HCT116 (cell line): ENCODE measurements around the gene IFITM5. TPM values are rescaled to one million over a fixed set of nuclear protein-coding genes. Genes with fewer than 3 reads are reported as not detected.

Experiments used
- ATAC-seq: fragments of 200-7000 bp; cut with Tn5 transposase; 2 replicates; pipeline ENCODE4 v1.9.1; 2020; ENCODE audit warnings: mild to moderate bottlenecking, moderate library complexity
- Bru-seq: library from RNA; stranded (reverse); fragments of 400-500 nt; gene quantifications from one replicate; lab custom pipeline; 2021; lab: Mats Ljungman, UMichigan
- BruChase-seq, 2 experiments: library from RNA; stranded (reverse); fragments of 400-500 nt; gene quantifications; one replicate each; lab custom pipeline; 2021; lab: Mats Ljungman, UMichigan
- BruUV-seq: library from RNA; stranded (reverse); fragments of 400-500 nt; replicated peaks from 2 replicates; lab custom pipeline; 2021; lab: Mats Ljungman, UMichigan
- CTCF ChIA-PET: fragments of 300-600 bp; sonication (Branson Sonifier 250); formaldehyde crosslinking; loops from one replicate; lab custom pipeline; 2021; ENCODE audit warnings: antibody characterized with exemption; lab: Charles Lee
- POLR2A ChIA-PET: fragments of 300-600, 350-600 bp; sonication (Branson Sonifier 250); formaldehyde crosslinking; loops from one replicate; lab custom pipeline; 2021; ENCODE audit warnings: antibody characterized with exemption; lab: Charles Lee
- RAD21 ChIA-PET, 2 experiments: fragments of 300-600 bp; sonication (Branson Sonifier 250); formaldehyde crosslinking; loops; one replicate each; lab custom pipeline; 2023; ENCODE audit warnings: low total read pairs in 2 of 2; ENCODE audit not compliant: uncharacterized antibody in 2 of 2, unreplicated experiment in 2 of 2, low non-redundant PET in 1 of 2; lab: Charles Lee
- DNase-seq: peaks from one replicate; pipeline ENCODE4 v3.0.0-alpha.2; 2010; ENCODE audit warnings: low read depth, low spot score
- H2AFZ ChIP-seq: fragments of 200-600 bp; shearing (Covaris generic), sonication (generic); 2 replicates; pipeline ENCODE4 v1.6.1; 2017; ENCODE audit warnings: low read depth, mixed run types, mixed read lengths, antibody characterized with exemption, low read length; ENCODE audit not compliant: poor library complexity, severe bottlenecking
- H3K27ac ChIP-seq: 2 replicates; pipeline ENCODE4 v1.5.1; 2012; ENCODE audit warnings: low read depth, low read length
- H3K27me3 ChIP-seq: fragments of 200-600 bp; sonication (generic); 2 replicates; pipeline ENCODE4 v1.6.1; 2016; ENCODE audit warnings: mixed run types, low read length, mixed read lengths; ENCODE audit not compliant: insufficient read depth
- H3K36me3 ChIP-seq, 2 experiments: fragments of 200-500 bp in 1 of 2; fragments of 200-600 bp in 1 of 2; sonication (Bioruptor generic) in 1 of 2; sonication (generic) in 1 of 2; 2 replicates each; pipeline versions ENCODE4 v1.5.1 to v1.6.1; 2014 to 2016; ENCODE audit warnings: low read length in 2 of 2, inconsistent platforms in 1 of 2, mixed read lengths in 1 of 2, mixed run types in 1 of 2; ENCODE audit not compliant: insufficient read depth in 2 of 2, control insufficient read depth in 1 of 2
- H3K4me1 ChIP-seq, 2 experiments: fragments of 200-600 bp in 1 of 2; sonication (generic) in 1 of 2; 2 replicates each; pipeline versions ENCODE4 v1.5.1 to v1.6.1; 2012 to 2017; ENCODE audit warnings: low read length in 2 of 2, inconsistent platforms in 1 of 2, mild to moderate bottlenecking in 1 of 2, mixed read lengths in 1 of 2, mixed run types in 1 of 2, moderate library complexity in 1 of 2; ENCODE audit not compliant: insufficient read depth in 2 of 2, control insufficient read depth in 1 of 2
- H3K4me2 ChIP-seq: fragments of 200-600 bp; sonication (generic); 2 replicates; pipeline ENCODE4 v1.6.1; 2017; ENCODE audit warnings: mixed run types, low read length, mixed read lengths
- H3K4me3 ChIP-seq, 2 experiments: fragments of 200-600 bp in 1 of 2; sonication (generic) in 1 of 2; replicated peaks in 1 of 2; 2 replicates each; pipeline ENCODE4 v1.5.1; 2011 to 2016; ENCODE audit warnings: low read length in 2 of 2, control low read depth in 1 of 2, low read depth in 1 of 2, mild to moderate bottlenecking in 1 of 2, mixed read lengths in 1 of 2, mixed run types in 1 of 2
- H3K79me2 ChIP-seq: fragments of 200-600 bp; sonication (generic); 2 replicates; pipeline ENCODE4 v1.6.1; 2017; ENCODE audit warnings: mild to moderate bottlenecking, mixed run types, low read length, moderate library complexity, mixed read lengths; ENCODE audit not compliant: insufficient read depth
- H3K9ac ChIP-seq: fragments of 200-600 bp; sonication (generic); 2 replicates; pipeline ENCODE4 v1.6.1; 2016; ENCODE audit warnings: low read length, mixed read lengths
- H3K9me2 ChIP-seq: fragments of 200-600 bp; sonication (generic), shearing (Covaris generic); 2 replicates; pipeline ENCODE4 v1.6.1; 2017; ENCODE audit warnings: mixed run types, mild to moderate bottlenecking, moderate library complexity; ENCODE audit not compliant: insufficient read depth
- H3K9me3 ChIP-seq, 2 experiments: fragments of 200-500 bp in 1 of 2; fragments of 200-600 bp in 1 of 2; sonication (Bioruptor generic) in 1 of 2; sonication (generic) in 1 of 2; 2 replicates each; pipeline ENCODE4 v1.6.1; 2014 to 2017; ENCODE audit warnings: low read length in 2 of 2, mixed read lengths in 2 of 2, inconsistent platforms in 1 of 2, low read depth in 1 of 2, mild to moderate bottlenecking in 1 of 2, mixed run types in 1 of 2, moderate library complexity in 1 of 2; ENCODE audit not compliant: control insufficient read depth in 1 of 2, insufficient read depth in 1 of 2
- H4K20me1 ChIP-seq: fragments of 200-600 bp; sonication (generic), shearing (Covaris generic); 2 replicates; pipeline ENCODE4 v1.6.1; 2017; ENCODE audit warnings: mixed run types, mild to moderate bottlenecking, moderate library complexity; ENCODE audit not compliant: insufficient read depth
- CBX3 ChIP-seq: IDR thresholded peaks from 2 replicates; pipeline ENCODE4 v1.6.1; 2012; ENCODE audit warnings: low read depth
- EZH2 ChIP-seq: fragments of 200-600 bp; sonication (generic); IDR thresholded peaks from 2 replicates; pipeline ENCODE4 v1.6.1; 2017; ENCODE audit warnings: antibody characterized with exemption, mixed run types
- JUND ChIP-seq: IDR thresholded peaks from 2 replicates; pipeline ENCODE4 v1.6.1; 2012
- RAD21 ChIP-seq: IDR thresholded peaks from 2 replicates; pipeline ENCODE4 v1.6.1; 2012; ENCODE audit warnings: low read depth, mild to moderate bottlenecking
- SIN3A ChIP-seq: IDR thresholded peaks from 2 replicates; pipeline ENCODE4 v1.6.1; 2012; ENCODE audit warnings: low read depth
- SRF ChIP-seq: IDR thresholded peaks from 2 replicates; pipeline ENCODE4 v1.6.1; 2012; ENCODE audit warnings: low read depth
- ZFX ChIP-seq: fragments of 450-650 bp; IDR thresholded peaks from 2 replicates; pipeline ENCODE4 v1.6.1; 2017
- ZNF274 ChIP-seq: fragments of 200-500 bp; sonication (Bioruptor generic); IDR thresholded peaks from 2 replicates; pipeline ENCODE4 v1.6.1; 2014; ENCODE audit warnings: mild to moderate bottlenecking, low read depth, low read length, inconsistent platforms
- intact Hi-C: fragments of 100-400 bp; cut with micrococcal nuclease; formaldehyde crosslinking; loops from 2 replicates; pipeline ENCODE4 v1.10.0; 2022
- long read RNA-seq: library from polyadenylated mRNA; unstranded; transcript quantifications from one replicate; pipeline ENCODE4 v2.0.0, GENCODE V29; 2021; ENCODE audit not compliant: unreplicated experiment
- polyA plus RNA-seq: library from polyadenylated mRNA; unstranded; fragments of >200 nt; gene quantifications from 2 replicates; pipeline ENCODE4 v1.2.1, GENCODE V29; 2012; ENCODE audit warnings: missing spikeins
- total RNA-seq: library from RNA; stranded (reverse); gene quantifications from one replicate; pipeline ENCODE4 v1.2.1, GENCODE V29; 2021; ENCODE audit not compliant: unreplicated experiment

IFITM5 gene
- total RNA-seq (not detected), Bru-seq, nascent RNA (not detected), BruChase-seq, experiment 1, labeled RNA remaining after a 6-hour chase (not detected), BruChase-seq, experiment 2, labeled RNA remaining after a 2-hour chase (not detected)
- not detected in 2 replicates for polyA plus RNA-seq
- long read RNA-seq = 0 reads

GRCh38 chr11:299081-299891 is at the start of gene IFITM5:
TSS of gene IFITM5 (minus strand) at chr11:299526. CDS start at chr11:299490, 36 bp downstream.
- H3K9me3 ChIP-seq = no peaks in the 10 kb centered on the region
- DNase-seq = no peak
- no peaks in the 10 kb centered on the region for H3K79me2 ChIP-seq
- H3K9me2 ChIP-seq = no peaks in the 10 kb centered on the region
- no peak within 1 kb of the TSS; the same call in 1 of the 2 replicates for H3K27ac ChIP-seq
- H3K4me2 ChIP-seq = no peak within 1 kb of the TSS
- H3K4me1 ChIP-seq = peaks cover 0 to 3% of the 10 kb centered on the region in 2 experiments; a peak in 1 of 4 replicates
- no peak within 1 kb of the TSS for H2AFZ ChIP-seq
- ChIA-PET RAD21 (no interaction called here), CTCF (no interaction called here), POLR2A (interaction anchor here (1.3 kb wide), 1 partner anchor 9 kb away, joined by 3 read pairs; the partner anchor contains the start of gene IFITM2)
- no peak within 1 kb of the TSS for H3K9ac ChIP-seq
- no peak within 1 kb of the TSS for H3K4me3 ChIP-seq
- H3K36me3 ChIP-seq = no peaks in the 10 kb centered on the region; a peak in 1 of 4 replicates
- intact Hi-C loops = no loop called here
- H4K20me1 ChIP-seq = no peaks in the 10 kb centered on the region
- TF ChIP-seq JUND (no peak), ZNF274 (no peak), EZH2 (no peak)
- BruUV-seq = no TSS peak
- no peak for ATAC-seq
- no peaks in the 10 kb centered on the region for H3K27me3 ChIP-seq

- no peak for ATAC-seq
- Histone ChIP-seq H3K9ac (no peak overlapping the region), H3K27ac (no peak overlapping the region), H3K79me2 (no peaks in the 10 kb centered on the region), H2AFZ (no peak overlapping the region), H3K36me3 (no peaks in the 10 kb centered on the region), H3K4me3 (no peak overlapping the region), H3K9me2 (no peaks in the 10 kb centered on the region), H3K27me3 (no peaks in the 10 kb centered on the region), H3K4me2 (no peak overlapping the region), H4K20me1 (no peaks in the 10 kb centered on the region), H3K4me1 (no peaks in the 10 kb centered on the region), H3K9me3 (no peaks in the 10 kb centered on the region)
- CTCF ChIA-PET = no interaction called here
- RAD21 ChIA-PET = no interaction called here
- POLR2A ChIA-PET = interaction anchor here (1.4 kb wide), 1 partner anchor 10 kb away, joined by 3 read pairs; no protein-coding TSS in a partner anchor
- TF ChIP-seq ZFX (no peak), SRF (no peak), ZNF274 (no peak), RAD21 (no peak), SIN3A (no peak), CBX3 (no peak)
- no peak for DNase-seq
- intact Hi-C loops = no loop called here
- BruUV-seq = no TSS peak
Measured at GRCh38 chr11:346529-346928, 47.2 kb upstream of the IFITM5 start.
